GM06990 (cell line): Measurements from ENCODE around the gene RNF13.
"Not testable (repeated sequence)": the region's sequence is repeated elsewhere in the genome, so short reads cannot be mapped to it uniquely, and the experiment has no call there.

ENCODE experiments used
- DNase-seq: peaks from one replicate; pipeline ENCODE4 v3.0.0-alpha.2; 2011; ENCODE audit not compliant: insufficient read length; ENCODE audit errors: extremely low read depth
- H3K27me3 ChIP-seq: replicated peaks from 2 replicates; pipeline ENCODE4 v1.6.0; 2011; ENCODE audit warnings: low read length; ENCODE audit not compliant: control insufficient read depth, insufficient read depth
- H3K36me3 ChIP-seq: 2 replicates; pipeline ENCODE4 v1.5.1; 2011; ENCODE audit warnings: low read length; ENCODE audit not compliant: control insufficient read depth, insufficient read depth
- H3K4me3 ChIP-seq: replicated peaks from 2 replicates; pipeline ENCODE4 v1.5.1; 2011; ENCODE audit warnings: low read depth, mild to moderate bottlenecking, control low read depth, low read length
- TF ChIP-seq, protein P1 (sequence below): IDR thresholded peaks from 2 replicates; pipeline ENCODE4 v1.5.1; 2011; ENCODE audit warnings: low read length, control low read depth, mild to moderate bottlenecking, inconsistent platforms; ENCODE audit not compliant: insufficient read depth, poor library complexity, severe bottlenecking

Gene RNF13

GRCh38 chr3:149936812-149937230 lies 123.8 kb downstream of the RNF13 start:
- peak; percentile 30 for DNase-seq
- H3K27me3 ChIP-seq, result no peaks in the 10 kb centered on the region
- TF ChIP-seq, protein P1, sequence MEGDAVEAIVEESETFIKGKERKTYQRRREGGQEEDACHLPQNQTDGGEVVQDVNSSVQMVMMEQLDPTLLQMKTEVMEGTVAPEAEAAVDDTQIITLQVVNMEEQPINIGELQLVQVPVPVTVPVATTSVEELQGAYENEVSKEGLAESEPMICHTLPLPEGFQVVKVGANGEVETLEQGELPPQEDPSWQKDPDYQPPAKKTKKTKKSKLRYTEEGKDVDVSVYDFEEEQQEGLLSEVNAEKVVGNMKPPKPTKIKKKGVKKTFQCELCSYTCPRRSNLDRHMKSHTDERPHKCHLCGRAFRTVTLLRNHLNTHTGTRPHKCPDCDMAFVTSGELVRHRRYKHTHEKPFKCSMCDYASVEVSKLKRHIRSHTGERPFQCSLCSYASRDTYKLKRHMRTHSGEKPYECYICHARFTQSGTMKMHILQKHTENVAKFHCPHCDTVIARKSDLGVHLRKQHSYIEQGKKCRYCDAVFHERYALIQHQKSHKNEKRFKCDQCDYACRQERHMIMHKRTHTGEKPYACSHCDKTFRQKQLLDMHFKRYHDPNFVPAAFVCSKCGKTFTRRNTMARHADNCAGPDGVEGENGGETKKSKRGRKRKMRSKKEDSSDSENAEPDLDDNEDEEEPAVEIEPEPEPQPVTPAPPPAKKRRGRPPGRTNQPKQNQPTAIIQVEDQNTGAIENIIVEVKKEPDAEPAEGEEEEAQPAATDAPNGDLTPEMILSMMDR, result peak; percentile 82
- H3K4me3 ChIP-seq, result peak overlapping the region; percentile 35; the same call in 1 of the 2 replicates
- H3K36me3 ChIP-seq, result no peaks in the 10 kb centered on the region

- DNase-seq, H3K36me3 ChIP-seq, H3K27me3 ChIP-seq, H3K4me3 ChIP-seq: not testable (repeated sequence)
Measured at GRCh38 chr3:149938392-149939055, 125.5 kb downstream of the RNF13 start.

DNA sequence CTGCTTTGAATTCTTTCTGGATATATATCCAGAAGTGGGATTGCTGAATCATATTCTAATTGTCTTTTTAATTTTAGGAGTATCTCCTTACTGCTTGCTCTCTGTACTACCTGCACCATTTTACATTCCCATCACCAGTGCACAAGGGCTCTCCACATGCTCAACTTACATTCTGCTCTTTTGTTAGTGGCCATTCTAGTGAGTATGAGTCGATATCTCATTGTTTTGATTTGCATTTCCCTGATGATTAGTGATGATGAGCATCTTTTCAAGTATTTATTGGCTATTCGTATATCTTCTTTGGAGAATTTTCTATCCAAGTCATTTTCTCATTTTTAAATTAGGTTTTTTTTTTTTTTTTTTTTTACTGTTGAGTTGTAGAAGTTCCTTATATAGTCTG lies 128.2 kb downstream of the RNF13 start:
- H3K27me3 ChIP-seq, result no peaks in the 10 kb centered on the region
- no peak overlapping the region for H3K4me3 ChIP-seq
- H3K36me3 ChIP-seq, result no peaks in the 10 kb centered on the region
- TF ChIP-seq, protein P1, result no peak
- no peak for DNase-seq

DNA sequence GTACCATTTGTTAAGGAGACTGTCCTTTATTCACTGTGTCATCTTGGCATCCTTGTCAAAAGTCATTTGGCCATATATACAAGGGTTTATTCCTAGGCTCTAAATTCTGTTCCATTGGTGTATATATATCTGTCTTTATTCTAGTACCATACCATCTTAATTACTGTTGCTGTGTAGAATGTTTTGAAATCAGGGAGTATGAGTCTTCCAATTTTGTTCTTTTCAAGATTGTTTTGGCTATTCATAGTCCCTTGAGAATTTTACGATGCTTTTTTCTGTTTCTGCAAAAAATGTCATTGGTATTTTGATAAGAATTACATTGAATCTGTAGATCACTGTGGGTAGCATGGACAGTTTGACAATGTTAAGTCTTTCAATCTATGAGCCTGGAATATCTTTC lies 128.9 kb downstream of the RNF13 start:
- Histone ChIP-seq H3K27me3 (no peaks in the 10 kb centered on the region), H3K36me3 (no peaks in the 10 kb centered on the region), H3K4me3 (no peak overlapping the region)
- TF ChIP-seq, protein P1, result no peak
- DNase-seq, result no peak

DNA sequence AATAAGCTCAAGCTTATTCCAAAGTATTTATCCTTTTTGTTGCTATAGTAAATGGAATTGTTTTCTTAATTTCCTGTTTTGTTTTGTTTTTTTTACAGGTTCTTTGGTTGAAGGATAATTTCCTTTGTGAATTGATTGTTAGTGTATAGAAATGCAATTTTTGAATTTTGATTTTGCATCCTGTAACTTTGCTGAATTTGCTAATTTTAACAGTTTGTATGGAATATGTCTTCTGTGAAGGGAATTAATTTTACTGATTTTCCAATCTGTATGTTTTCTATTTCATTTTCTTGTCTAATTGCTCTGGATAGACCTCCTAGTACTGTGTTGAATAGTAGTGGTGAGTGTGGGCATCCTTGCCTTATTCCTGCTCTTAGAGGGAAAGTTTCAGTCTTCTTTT lies 129.4 kb downstream of the RNF13 start:
- TF ChIP-seq, protein P1, result no peak
- Histone ChIP-seq H3K27me3 (no peaks in the 10 kb centered on the region), H3K4me3 (no peak overlapping the region), H3K36me3 (no peaks in the 10 kb centered on the region)
- DNase-seq, result no peak

GRCh38 chr3:149943966-149944365 lies 131.0 kb downstream of the RNF13 start:
- not testable (repeated sequence) for DNase-seq, H3K36me3 ChIP-seq, H3K4me3 ChIP-seq, H3K27me3 ChIP-seq

GRCh38 chr3:149947231-149947630 lies 134.2 kb downstream of the RNF13 start:
- no peak for DNase-seq
- H3K27me3 ChIP-seq, result no peaks in the 10 kb centered on the region
- H3K4me3 ChIP-seq, result no peak overlapping the region
- H3K36me3 ChIP-seq, result no peaks in the 10 kb centered on the region
- TF ChIP-seq, protein P1, result no peak
